Loucy (cell line): ENCODE data around the gene LRTM1.

Source experiments
- H2AFZ ChIP-seq: fragments of 200-600 bp; sonication (generic); 2 replicates; pipeline ENCODE4 v1.6.0; 2016; ENCODE audit warnings: antibody characterized with exemption, mild to moderate bottlenecking, low read length, moderate library complexity
- H3F3A ChIP-seq: fragments of 200-600 bp; 2 replicates; pipeline ENCODE4 v1.6.0; 2016; ENCODE audit warnings: antibody characterized with exemption, low read depth, mild to moderate bottlenecking
- H3K27me3 ChIP-seq: fragments of 200-600 bp; sonication (generic); 2 replicates; pipeline ENCODE4 v1.6.1; 2014; ENCODE audit warnings: low read length, mild to moderate bottlenecking; ENCODE audit not compliant: insufficient read depth, poor library complexity, severe bottlenecking
- H3K36me3 ChIP-seq: fragments of 200-600 bp; sonication (generic); 2 replicates; pipeline ENCODE4 v1.6.1; 2016; ENCODE audit warnings: low read length; ENCODE audit not compliant: insufficient read depth
- H3K4me1 ChIP-seq: fragments of 200-600 bp; sonication (generic); 2 replicates; pipeline ENCODE4 v1.5.1; 2014; ENCODE audit warnings: low read length, mild to moderate bottlenecking; ENCODE audit not compliant: insufficient read depth, poor library complexity, severe bottlenecking
- H3K4me2 ChIP-seq: fragments of 200-600 bp; sonication (generic); 2 replicates; pipeline ENCODE4 v1.6.0; 2014; ENCODE audit warnings: antibody characterized with exemption, low read length, low read depth, mild to moderate bottlenecking; ENCODE audit not compliant: poor library complexity, severe bottlenecking
- H3K4me3 ChIP-seq: fragments of 200-600 bp; sonication (generic); 2 replicates; pipeline ENCODE4 v1.5.1; 2014; ENCODE audit warnings: low read length, mild to moderate bottlenecking, mixed read lengths; ENCODE audit not compliant: poor library complexity, severe bottlenecking
- H3K79me2 ChIP-seq: fragments of 200-600 bp; sonication (generic); 2 replicates; pipeline ENCODE4 v1.6.1; 2014; ENCODE audit warnings: low read length; ENCODE audit not compliant: insufficient read depth
- H3K9ac ChIP-seq: fragments of 200-600 bp; sonication (generic); 2 replicates; pipeline ENCODE4 v1.6.0; 2014; ENCODE audit warnings: mild to moderate bottlenecking, low read depth, low read length, moderate library complexity; ENCODE audit not compliant: poor library complexity, severe bottlenecking
- H3K9me2 ChIP-seq: fragments of 200-600 bp; sonication (generic); replicated peaks from 2 replicates; pipeline ENCODE4 v1.6.1; 2016; ENCODE audit warnings: low read depth, low read length, mixed read lengths
- H3K9me3 ChIP-seq: fragments of 200-600 bp; sonication (generic); 2 replicates; pipeline ENCODE4 v1.6.1; 2014; ENCODE audit warnings: mild to moderate bottlenecking, antibody characterized with exemption, low read length, low read depth; ENCODE audit not compliant: insufficient read depth
- H4K20me1 ChIP-seq: fragments of 200-600 bp; sonication (generic); 2 replicates; pipeline ENCODE4 v1.6.0; 2014; ENCODE audit warnings: antibody characterized with exemption, low read length, mild to moderate bottlenecking; ENCODE audit not compliant: insufficient read depth, poor library complexity, severe bottlenecking
- EZH2phosphoT487 ChIP-seq: fragments of 200-600 bp; IDR thresholded peaks from 2 replicates; pipeline ENCODE4 v1.6.1; 2018; ENCODE audit warnings: antibody characterized with exemption, mild to moderate bottlenecking, moderate library complexity, borderline replicate concordance
- TF ChIP-seq, protein P1 (sequence below): fragments of 200-600 bp; sonication (generic); conservative IDR thresholded peaks from 2 replicates; pipeline ENCODE4 v1.5.1; 2014; ENCODE audit warnings: mild to moderate bottlenecking, antibody characterized with exemption, low read length

Gene LRTM1

DNA sequence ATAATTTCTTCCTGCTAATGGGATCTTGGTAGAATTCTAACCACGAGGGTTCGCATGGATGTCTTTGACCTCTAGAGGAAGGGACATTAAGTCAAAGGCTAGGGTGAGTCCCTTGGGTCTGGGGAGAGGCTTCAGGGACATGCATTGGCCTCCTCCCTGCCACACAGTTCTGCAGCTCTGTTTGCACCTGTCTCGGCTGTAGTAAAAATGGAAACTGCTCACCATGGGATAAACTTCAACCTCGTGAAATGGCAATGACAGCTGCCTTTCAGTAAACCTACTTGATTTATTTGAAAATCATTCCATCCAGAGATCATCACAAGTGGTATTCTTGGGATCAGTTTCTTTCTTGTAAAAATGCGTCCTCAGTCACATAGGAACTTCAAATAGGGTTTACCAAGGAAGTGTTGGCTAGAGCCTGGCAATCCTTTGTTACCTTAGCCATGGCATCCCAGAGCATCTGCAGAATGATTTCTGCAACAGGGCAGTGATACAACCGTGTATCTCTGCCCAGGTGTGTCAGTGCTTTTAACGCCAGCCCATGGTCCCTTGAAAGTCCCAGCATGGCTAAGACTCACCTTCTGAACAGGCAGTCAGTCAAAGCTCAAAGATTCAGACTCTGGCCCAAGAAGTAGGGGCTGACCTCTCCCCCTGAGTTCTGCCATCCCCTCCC, 14.0 kb upstream of the LRTM1 start:
- TF ChIP-seq, protein P1, sequence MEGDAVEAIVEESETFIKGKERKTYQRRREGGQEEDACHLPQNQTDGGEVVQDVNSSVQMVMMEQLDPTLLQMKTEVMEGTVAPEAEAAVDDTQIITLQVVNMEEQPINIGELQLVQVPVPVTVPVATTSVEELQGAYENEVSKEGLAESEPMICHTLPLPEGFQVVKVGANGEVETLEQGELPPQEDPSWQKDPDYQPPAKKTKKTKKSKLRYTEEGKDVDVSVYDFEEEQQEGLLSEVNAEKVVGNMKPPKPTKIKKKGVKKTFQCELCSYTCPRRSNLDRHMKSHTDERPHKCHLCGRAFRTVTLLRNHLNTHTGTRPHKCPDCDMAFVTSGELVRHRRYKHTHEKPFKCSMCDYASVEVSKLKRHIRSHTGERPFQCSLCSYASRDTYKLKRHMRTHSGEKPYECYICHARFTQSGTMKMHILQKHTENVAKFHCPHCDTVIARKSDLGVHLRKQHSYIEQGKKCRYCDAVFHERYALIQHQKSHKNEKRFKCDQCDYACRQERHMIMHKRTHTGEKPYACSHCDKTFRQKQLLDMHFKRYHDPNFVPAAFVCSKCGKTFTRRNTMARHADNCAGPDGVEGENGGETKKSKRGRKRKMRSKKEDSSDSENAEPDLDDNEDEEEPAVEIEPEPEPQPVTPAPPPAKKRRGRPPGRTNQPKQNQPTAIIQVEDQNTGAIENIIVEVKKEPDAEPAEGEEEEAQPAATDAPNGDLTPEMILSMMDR = no peak
- no peak for TF ChIP-seq EZH2phosphoT487
- Histone ChIP-seq H3K79me2 (no peaks in the 10 kb centered on the region), H3K36me3 (no peaks in the 10 kb centered on the region), H3K9me3 (no peaks in the 10 kb centered on the region), H3K4me1 (peaks cover 17% of the 10 kb centered on the region), H3K4me2 (no peak overlapping the region), H3K27me3 (no peaks in the 10 kb centered on the region), H3K9ac (no peak overlapping the region), H3K4me3 (no peak overlapping the region), H3K9me2 (no peaks in the 10 kb centered on the region), H2AFZ (no peak overlapping the region), H3F3A (no peaks in the 10 kb centered on the region), H4K20me1 (no peaks in the 10 kb centered on the region)

GRCh38 chr3:54940971-54941370, 13.1 kb upstream of the LRTM1 start:
- no peaks in the 10 kb centered on the region for H4K20me1 ChIP-seq
- H3F3A ChIP-seq = no peaks in the 10 kb centered on the region
- H3K9me3 ChIP-seq = no peaks in the 10 kb centered on the region
- no peak overlapping the region for H3K9ac ChIP-seq
- H3K27me3 ChIP-seq = no peaks in the 10 kb centered on the region
- H3K4me3 ChIP-seq = no peak overlapping the region
- no peaks in the 10 kb centered on the region for H3K36me3 ChIP-seq
- H3K79me2 ChIP-seq = no peaks in the 10 kb centered on the region
- H3K4me2 ChIP-seq = no peak overlapping the region
- H3K9me2 ChIP-seq = no peaks in the 10 kb centered on the region
- TF ChIP-seq, protein P1 = no peak
- no peak for TF ChIP-seq EZH2phosphoT487
- no peak overlapping the region for H2AFZ ChIP-seq
- peaks cover 17% of the 10 kb centered on the region for H3K4me1 ChIP-seq

DNA sequence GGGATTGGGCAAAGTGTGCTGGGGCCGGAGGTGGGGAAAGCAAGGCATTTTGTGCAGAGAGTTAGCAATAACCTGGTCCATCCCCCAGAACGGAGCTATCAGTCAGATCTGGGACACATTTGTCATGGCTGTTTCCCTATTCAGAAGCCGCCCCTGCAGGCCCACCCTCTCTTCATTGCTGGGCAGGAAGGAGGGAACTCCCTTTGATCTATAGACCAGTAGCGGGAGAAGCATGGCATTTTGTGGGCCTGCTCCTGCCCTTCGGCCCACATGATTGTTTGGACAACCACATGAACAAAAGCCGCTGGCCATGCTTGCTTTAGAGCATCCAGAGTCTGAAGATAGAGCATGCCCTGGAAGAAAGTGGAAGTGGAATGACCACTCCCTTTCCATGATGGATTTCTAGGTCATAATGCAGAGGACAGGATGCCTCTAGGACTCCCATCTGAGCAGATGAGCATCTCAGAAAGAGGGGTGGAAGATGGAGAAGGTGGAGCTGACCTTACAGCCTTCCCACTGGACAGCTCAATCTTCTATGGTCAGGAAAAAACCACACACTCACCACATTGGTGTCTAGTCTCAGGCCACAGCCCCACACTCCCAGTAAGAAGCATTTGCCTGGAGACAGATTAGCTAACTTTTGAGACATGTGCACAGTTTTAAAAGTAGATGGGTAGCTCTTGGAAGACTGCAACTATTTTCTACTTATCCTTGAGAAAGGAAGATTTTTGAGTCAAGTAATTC, 11.9 kb upstream of the LRTM1 start:
- no peaks in the 10 kb centered on the region for H3K36me3 ChIP-seq
- no peaks in the 10 kb centered on the region for H3K27me3 ChIP-seq
- H3K9ac ChIP-seq = no peak overlapping the region
- no peak for TF ChIP-seq EZH2phosphoT487
- TF ChIP-seq, protein P1 = no peak
- H3K9me2 ChIP-seq = no peaks in the 10 kb centered on the region
- no peaks in the 10 kb centered on the region for H3F3A ChIP-seq
- no peak overlapping the region for H3K4me3 ChIP-seq
- H3K4me1 ChIP-seq = peaks cover 17% of the 10 kb centered on the region
- H4K20me1 ChIP-seq = no peaks in the 10 kb centered on the region
- H3K79me2 ChIP-seq = no peaks in the 10 kb centered on the region
- no peak overlapping the region for H2AFZ ChIP-seq
- no peaks in the 10 kb centered on the region for H3K9me3 ChIP-seq
- H3K4me2 ChIP-seq = no peak overlapping the region
